ENCODE measurements around the gene CLSTN1. TPM values are rescaled to one million over a fixed set of nuclear protein-coding genes. Genes with fewer than 3 reads are reported as not detected.

The CLSTN1 gene
- total and polyA plus RNA-seq, 2 of the 13 experiments (the other 11 are each of a cell fraction or from before 2014, with no cell fraction given), result 19.7 to 29.8 TPM

- TF ChIP-seq HIC2 (CRISPR knock-in tag; IDR thresholded peaks at IDR 0.05; ENCODE audit: low read depth), result peak; percentile 51; the same call in 1 of the 2 replicates
- TF ChIP-seq ZNF543 (CRISPR knock-in tag; IDR thresholded peaks at IDR 0.05), result no peak
- TF ChIP-seq NR2F6 (IDR thresholded peaks at IDR 0.05), result no peak
- 0 out of 2 replicates have a peak, but pooled peaks have one; percentile 15 for TF ChIP-seq NR2F6 (CRISPR knock-in tag; IDR thresholded peaks at IDR 0.05)
- TF ChIP-seq ZNF121 (CRISPR knock-in tag; IDR thresholded peaks at IDR 0.05), result no peak
- no peak for TF ChIP-seq ZNF609 (CRISPR knock-in tag; IDR thresholded peaks at IDR 0.05; ENCODE audit: borderline replicate concordance)
- TF ChIP-seq BCLAF1 (IDR thresholded peaks at IDR 0.05), result no peak
- no peak for TF ChIP-seq PCBP1 (IDR thresholded peaks at IDR 0.05; ENCODE audit: borderline replicate concordance, low read depth, low read length)
- TF ChIP-seq PRMT3 (CRISPR knock-in tag; IDR thresholded peaks at IDR 0.05; ENCODE audit: borderline replicate concordance, low read depth), result no peak
- no peak for TF ChIP-seq STAT6 (CRISPR knock-in tag; IDR thresholded peaks at IDR 0.05; ENCODE audit: borderline replicate concordance)
- TF ChIP-seq DRAP1 (CRISPR knock-in tag; IDR thresholded peaks at IDR 0.05), result no peak
- TF ChIP-seq BCL6 (CRISPR knock-in tag; IDR thresholded peaks at IDR 0.05), result no peak
- no peak for TF ChIP-seq TP53 (CRISPR knock-in tag; conservative IDR thresholded peaks at IDR 0.05)
- TF ChIP-seq ZNF850 (CRISPR knock-in tag; conservative IDR thresholded peaks at IDR 0.05), result no peak
These were observed 12.2 kb upstream of the CLSTN1 start (continued) for GRCh38 chr1:9835758-9836631.

Data from HepG2 (cell line).